GM21529 (cell line): ENCODE results near the gene SMIM3.
A peak's percentile ranks its signal among the peaks of the same experiment; 100 is the strongest.
"Not testable (repeated sequence)": the region's sequence is repeated elsewhere in the genome, so short reads cannot be mapped to it uniquely, and the experiment has no call there.

Experiments used
- ATAC-seq: cut with Tn5 transposase; IDR thresholded peaks from one replicate; pipeline ENCODE4 v1.9.1; 2021; ENCODE audit not compliant: unreplicated experiment

The SMIM3 gene

DNA sequence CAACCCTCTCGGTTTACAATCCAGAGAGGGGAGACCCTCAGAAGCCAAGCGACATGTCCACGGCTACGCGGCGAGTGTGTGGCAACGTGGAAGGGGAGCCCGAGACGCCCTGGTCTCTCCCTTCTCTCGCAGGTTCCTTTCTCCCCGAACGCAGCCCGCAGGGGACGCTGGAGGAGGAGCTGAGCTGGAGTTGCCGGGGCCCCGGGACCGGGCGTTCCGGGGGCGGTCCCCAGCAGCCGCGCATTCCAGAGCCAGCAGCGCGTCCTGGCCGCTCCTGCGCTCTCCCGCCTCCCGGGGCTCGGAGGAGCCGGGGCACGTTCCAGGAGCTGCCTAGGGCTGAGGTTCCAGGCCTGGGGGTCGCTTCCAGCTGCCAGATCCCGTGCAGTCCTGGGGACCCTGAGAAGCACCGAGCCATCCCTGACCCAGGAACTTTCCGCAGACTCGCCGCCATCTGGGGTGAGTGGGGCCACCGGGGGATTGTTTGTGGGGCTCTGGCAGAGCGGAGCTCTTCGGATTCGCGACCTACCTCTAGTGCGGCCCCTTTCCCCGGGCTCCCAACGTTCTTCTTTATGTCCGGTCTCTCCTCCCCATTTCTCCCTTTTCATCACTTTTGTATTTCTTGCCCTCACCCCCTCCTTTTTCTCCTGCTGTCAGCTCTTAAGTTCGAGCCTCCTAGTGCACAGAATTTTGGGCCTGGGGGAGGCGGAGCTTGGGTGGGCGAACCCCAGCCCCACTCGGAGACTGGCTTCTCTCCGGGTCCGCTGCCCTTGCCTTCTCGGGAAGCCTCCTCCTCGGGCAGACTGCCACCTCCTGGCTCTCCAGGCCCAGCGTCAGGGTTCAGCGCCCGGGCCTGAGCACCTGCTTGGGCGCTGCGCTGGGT lies at the start of gene SMIM3:
SMIM3 (plus strand) TSS at position 241 of the 880 bp plus-strand sequence. CDS start 16,684 bp downstream, outside the sequence.
- ATAC-seq = peak; percentile 25

DNA sequence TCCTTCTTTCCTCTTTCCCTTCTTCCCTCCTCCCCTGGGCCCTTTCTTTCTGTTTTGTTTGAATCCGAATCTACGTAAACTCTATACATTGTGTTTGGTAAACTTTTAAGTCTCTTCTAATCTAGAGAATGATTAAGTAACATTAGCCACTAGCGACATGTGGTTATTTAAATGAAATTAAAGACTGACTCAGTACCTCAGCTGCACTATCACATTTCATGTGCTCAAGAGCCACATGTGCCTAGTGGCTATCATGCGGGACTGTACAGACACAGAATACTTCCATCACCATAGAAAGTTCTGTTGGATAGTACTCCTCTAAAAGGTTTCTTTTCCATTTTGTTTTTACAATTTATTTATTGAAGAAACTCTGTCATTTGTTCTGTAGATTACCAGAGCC lies 48.7 kb upstream of the SMIM3 start:
- no peak for ATAC-seq

DNA sequence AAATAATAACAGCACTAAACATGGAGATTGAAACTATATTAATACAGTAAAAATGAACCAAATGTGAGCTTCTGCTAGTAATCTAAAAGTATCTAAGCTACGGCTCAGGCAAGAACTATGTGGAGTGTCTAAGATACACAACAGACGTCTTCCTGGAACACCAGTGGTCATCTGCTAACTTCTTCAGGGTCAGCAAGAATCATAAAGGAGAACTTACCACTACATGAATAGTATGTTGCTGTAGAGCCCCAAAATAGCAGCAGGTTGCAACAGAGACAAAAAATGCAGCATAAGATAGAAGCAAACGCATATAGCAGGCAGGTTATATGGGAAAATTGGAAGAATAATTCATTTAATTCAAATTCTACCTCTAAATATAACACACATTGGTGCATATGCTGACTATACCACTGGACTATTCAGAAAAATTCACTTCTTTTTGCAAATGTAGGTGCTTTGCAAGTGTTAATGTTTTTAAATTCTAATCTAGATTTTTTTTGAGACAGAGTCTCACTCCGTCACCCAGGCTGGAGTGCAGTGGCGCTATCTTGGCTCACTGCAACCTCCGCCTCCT lies 46.8 kb upstream of the SMIM3 start:
- no peak for ATAC-seq

DNA sequence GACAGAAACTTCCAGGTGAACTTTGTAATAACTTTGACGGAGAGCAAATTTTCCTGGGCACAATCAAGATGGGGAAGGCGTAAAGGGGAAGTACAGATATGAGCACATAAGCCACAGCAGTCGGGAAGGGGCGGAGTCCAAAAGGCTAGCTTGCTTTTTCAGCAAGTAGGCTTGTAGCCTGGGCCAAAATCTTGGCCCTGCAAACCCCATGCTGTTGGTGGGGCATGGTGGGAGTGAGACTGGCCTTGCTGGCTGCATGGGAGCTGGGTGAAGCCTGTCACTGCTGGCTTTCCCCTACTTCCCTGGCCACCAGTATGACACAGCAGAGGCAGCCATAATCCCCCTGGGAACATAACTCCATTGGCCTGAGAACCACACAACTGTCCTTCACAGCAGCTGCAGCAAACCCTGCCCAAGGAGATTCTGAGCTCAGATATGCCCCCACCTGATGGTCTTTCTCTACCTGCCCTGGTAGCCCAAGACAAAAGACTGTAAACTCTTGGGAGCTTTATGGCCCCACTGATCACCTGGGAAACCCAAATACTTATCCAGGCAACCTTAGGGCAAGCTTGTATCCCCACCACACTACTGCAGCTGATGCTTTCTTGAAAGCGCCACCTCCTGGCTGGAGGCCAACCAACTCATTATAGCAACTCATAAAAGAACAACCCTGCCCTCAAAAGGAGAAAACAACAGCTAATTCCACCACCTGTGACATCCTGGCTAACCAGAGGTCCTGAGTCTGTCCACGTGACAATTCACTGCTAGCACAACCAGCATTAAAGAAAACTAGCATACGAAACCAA lies 43.8 kb upstream of the SMIM3 start:
- ATAC-seq = peak; percentile 92

DNA sequence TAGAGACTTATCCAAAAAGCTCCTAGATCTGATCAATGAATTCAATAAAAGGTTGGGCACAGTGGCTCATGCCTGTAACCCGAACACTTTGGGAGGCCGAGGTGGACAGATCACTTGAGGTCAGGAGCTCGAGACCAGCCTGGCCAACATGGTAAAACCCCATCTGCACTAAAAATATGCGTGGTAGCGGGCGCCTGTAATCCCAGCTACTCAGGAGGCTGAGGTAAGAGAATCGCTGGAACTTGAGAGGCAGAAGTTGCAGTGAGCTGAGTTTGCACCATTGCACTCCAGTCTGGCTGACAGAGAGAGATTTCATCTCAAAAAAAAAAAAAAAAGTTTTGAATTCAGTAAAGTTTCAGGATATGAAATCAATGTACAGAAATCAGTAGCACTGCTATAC lies 39.7 kb upstream of the SMIM3 start:
- no peak for ATAC-seq

DNA sequence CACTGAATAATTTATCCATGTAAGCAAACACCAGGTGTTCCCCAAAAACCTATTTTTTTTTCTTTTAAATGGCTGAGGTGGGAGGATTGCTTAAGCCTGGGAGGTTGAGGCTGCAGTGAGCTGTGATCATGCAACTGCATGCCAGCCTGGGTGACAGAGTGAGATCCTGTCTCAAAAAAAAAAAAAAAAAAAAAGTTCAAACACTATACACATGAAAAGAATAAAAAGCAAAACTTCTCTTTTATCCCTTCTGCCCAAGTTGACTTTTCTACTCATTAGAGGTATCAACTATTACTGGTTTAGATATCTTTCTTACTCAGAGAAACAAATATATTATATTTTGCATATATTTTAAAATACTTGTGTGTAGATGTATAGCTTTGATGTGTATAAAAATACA lies 37.6 kb upstream of the SMIM3 start:
- ATAC-seq = no peak

GRCh38 chr5:150742455-150743141 lies 36.0 kb upstream of the SMIM3 start:
- ATAC-seq = not testable (repeated sequence)

DNA sequence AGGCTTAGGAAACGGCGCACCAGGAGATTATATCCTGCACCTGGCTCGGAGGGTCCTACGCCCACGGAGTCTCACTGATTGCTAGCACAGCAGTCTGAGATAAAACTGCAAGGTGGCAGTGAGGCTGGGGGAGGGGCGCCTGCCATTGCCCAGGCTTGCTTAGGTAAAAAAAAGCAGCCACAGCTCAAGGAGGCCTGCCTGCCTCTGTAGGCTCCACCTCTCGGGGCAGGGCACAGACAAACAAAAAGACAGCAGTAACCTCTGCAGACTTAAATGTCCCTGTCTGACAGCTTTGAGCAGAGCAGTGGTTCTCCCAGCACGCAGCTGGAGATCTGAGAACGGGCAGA lies 35.4 kb upstream of the SMIM3 start:
- not testable (repeated sequence) for ATAC-seq

- ATAC-seq = no peak
Observed at GRCh38 chr5:150750469-150750868, 28.1 kb upstream of the SMIM3 start.

- ATAC-seq = peak; percentile 45
Observed at GRCh38 chr5:150751096-150751891, 27.3 kb upstream of the SMIM3 start.

GRCh38 chr5:150753463-150753862 lies 25.1 kb upstream of the SMIM3 start:
- no peak for ATAC-seq

DNA sequence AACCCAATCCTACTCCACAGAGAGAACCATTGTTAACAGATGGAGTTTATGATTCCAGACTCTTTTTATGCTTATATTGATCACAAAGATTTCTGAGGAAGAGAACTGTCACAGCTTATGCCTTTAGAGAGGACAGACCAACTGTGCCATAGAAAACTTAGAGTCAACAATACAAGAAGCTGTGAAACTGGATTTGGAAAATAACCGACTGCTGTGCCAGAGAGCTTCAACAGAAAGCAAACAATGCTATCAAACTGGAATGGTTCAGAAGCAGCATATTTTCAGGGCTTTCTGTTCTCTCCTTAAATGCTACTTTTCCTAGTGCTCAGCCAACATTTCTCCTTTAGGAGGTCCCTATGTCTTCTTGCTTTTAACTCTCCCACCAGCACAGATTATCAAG lies 24.7 kb upstream of the SMIM3 start:
- no peak for ATAC-seq

DNA sequence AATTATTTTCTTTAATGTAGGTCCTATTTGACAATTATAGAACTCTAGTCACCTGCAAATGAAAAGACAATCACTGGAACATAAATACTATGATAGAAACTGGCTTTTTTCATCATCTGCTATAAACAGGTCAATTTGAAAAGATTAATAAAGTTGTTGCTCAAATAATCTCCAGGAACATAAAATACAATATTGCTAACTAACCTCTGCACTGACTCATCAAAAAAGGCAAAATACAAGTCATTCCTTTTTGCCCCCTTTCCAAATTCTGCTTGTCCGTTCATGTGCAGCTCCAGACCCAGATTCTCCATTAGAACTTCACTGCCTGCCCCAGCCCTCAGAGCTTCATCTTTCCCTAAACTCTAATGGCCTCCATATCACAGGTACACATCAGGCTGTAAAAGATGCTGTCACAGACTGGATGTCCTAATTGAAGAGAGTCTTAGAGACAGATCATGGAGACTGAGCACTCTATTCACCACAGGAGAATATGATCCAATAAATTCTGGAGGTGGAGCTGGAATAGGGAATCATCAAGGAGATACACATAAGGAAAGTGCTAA lies 21.4 kb upstream of the SMIM3 start:
- no peak for ATAC-seq

- peak; percentile 13 for ATAC-seq
Observed at GRCh38 chr5:150758203-150758530, 20.4 kb upstream of the SMIM3 start.

GRCh38 chr5:150758531-150759333 lies 19.8 kb upstream of the SMIM3 start, which contains the start of gene DCTN4:
TSS of gene DCTN4 (minus strand) at chr5:150759017. CDS start at chr5:150758993, 24 bp downstream.
- ATAC-seq = peak; percentile 95

- no peak for ATAC-seq
Observed at GRCh38 chr5:150759334-150759583, 19.3 kb upstream of the SMIM3 start.

- ATAC-seq = no peak
Observed at GRCh38 chr5:150762211-150762610, 16.3 kb upstream of the SMIM3 start.

DNA sequence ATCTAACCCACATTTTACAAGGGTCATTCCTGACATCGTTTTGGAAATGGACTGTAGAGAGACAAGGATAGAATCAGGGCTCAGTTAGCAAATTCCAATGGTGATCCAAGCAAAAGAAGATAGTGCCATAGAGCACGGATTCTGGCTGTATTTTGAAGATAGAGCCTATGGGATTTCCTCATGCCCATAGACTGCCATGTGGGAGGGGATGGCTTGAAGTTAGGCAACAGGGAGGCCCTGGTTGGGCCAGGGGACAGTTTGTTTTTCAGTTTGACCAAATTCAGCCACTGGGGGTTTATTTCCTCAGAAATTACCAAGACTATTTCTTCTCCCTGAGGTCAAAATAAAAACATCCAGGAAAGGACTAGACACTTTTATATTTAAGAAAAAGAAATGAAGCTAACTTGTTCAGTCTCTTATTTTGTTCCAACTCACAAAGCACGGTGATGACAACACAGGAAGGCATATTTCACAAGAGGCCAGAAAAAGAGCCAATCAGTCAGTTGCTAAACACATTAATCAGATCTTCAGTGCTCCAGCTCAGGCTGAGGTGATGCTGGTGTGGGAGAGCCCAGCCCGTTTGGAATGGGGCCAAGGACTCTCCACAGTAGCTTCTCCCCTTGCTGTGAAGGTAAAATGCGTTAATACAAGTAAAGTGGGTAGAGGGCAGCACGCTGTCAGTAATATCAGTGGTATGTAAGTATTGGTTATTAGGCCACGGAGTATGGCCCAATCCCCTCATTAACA lies 15.4 kb upstream of the SMIM3 start:
- no peak for ATAC-seq

GRCh38 chr5:150764530-150764929 lies 14.0 kb upstream of the SMIM3 start:
- ATAC-seq = no peak
